ENCODE measurements around the gene SLC32A1.

Gene SLC32A1

DNA sequence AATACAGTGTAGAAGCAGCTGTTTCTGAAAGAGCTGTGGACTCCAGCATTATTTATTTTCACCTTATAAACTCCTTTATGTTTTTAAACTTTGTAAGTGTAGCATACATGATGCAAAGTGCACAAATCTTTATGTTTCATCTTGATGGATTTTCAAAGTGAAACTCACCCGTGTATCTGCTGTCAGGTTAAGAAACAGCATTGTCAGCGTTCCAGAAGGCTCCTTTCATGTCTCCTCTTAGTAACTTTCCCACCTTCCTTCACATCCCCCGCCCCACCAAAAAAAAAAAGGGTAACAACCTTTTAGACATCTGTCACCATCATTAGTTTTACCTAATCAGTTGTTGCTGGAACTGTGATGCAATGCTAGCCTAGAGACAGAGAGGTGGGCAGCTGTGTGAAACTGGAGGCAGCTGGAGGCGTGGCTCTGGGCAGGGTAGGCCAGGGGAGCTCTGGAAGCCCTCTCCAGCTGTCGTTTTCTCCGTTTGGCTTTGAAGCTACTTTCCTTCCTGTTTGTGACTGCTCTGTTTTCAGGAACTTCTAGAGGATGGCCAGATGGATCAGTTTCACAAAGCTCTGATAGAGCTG lies 31.1 kb downstream of the SLC32A1 start:
- DNase-seq, result no peak

DNA sequence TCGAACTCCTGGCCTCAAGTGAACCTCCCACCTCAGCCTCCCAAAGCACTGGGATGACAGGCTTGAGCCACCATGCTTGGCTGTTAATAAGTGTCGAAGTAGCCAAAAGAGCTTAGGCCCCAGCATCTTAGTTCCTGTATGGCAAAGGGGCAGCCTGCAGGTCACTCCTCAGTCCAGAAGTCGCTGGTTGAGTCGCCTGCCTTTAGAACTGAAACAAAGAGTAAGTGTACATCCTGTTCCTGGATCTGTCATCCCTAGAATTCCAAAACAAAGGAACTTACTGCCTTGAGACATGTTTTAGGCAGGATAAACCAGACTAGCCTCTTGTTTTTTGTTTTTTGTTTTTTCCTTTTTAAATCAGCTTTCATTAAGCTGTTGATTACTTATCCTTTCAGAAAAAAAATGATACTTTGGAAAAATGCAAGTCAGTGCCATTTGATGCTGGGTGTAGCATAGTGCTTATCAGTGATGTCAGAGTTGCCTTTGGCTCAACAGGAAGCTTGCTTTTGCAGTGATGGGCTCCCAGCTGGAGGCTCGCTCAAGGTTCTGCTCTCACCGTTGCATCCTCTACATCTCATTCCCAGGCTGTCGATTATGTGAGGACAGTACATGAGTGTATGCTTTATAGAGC lies 33.0 kb downstream of the SLC32A1 start:
- no peak for DNase-seq

DNA sequence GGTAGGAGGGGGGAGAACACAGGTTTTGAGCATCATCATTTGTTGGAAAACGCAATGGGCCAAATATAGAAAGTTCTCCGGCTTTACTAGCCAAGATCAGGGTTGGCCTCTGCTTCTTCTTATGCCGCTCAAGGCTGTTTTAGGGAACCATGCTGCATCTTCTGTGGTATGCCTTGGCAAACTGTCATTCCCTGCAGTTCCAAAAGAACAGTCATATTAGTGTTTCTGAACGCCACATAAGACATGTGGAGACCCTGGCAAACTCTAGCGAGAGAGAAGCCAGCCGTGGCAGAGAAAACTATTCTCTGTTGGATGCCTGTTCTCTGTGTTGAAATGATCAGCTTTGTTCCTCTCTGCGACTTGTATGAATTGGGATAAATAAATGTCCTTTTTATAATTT lies 34.8 kb downstream of the SLC32A1 start:
- no peak for DNase-seq

DNA sequence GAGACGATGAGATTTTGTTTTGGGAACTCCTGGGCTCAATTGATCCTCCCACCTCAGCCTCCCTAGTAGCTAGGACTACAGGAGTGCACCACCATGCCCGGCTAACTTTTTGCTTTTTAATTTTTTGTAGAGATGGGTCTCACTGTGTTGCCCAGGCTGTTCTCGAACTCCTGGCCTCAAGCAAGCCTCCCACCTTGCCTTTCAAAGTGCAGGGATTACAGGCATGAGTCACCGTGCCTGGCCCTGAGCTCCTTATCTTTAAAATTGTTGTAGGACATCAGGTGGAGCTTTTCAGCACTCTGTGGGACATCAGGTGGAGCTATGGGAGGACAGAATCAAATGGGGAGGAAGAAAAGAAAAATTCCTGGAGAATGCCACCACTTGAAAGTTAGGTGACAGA lies 36.7 kb downstream of the SLC32A1 start:
- DNase-seq, result no peak

DNA sequence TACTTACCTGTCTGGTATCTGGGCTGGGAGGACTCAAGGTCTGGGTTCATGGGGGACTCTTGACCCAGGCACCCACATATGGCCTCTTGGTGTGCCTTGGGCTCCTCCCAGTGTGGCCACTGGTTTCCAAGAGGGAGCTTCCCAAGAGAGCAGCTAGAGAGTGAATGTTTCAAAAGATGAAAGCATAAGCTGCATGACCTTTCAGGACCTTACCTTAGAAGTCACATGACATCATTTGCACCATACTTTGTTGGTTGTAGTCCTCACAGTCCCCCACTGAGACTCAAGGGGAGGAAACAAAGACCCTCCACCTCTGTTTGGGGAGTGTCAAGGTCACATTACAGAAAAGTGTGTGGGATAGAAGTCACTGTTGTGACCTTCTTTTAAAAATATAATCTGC lies 37.9 kb downstream of the SLC32A1 start:
- no peak for DNase-seq

DNA sequence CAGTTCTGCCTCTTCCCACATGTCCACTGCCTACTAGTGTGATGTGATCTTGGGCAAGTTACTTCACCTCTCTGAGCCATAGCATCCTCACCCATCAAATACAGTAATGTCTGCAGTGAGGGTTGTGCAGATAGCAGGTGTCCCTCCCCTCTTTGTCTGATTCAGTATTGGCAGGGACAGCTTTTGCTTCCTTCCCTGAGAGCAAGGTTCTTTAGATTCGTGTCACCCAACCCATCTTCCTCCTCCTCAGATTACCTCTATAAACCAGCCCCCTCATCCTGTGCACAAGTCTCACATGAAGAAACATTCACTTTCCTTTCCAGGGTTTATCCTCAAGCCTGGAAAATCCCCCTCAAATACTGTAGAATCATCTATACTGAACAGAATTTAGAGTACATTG lies 39.3 kb downstream of the SLC32A1 start:
- DNase-seq, result no peak

DNA sequence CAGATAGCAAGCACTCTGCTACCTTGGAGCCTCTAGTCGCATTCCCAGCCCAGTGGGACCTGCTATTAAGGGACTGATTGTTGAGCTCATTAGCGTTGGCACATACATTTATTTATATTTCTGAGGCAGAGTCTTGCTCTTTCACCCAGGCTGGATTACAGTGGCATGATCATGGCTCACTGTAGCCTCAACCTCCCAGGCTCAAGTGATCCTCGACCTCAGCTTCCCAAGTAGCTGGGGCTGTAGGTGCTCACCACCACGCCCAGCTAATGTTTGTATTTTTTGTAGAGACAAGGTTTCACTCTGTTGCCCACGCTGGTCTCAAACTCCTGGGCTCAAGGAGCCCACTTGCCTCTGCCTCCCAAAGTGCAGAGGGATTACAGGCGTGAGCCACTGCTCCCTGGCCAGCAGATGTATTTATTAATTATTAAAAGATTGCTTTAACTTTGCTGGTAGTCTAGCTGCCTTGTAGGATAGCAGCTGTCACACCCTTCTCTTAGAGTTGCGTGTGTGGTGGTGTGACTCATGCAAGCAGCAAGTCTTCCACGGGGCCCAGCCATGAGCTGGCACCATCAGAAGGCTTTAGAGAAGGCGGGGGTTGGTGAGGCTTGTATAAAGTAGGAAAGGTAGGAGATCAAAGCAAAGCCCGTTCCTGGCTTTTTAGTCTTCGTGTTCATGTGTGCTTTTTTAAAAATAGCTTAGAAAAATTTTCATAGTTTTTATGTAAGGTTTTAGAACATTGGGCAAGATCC lies 40.5 kb downstream of the SLC32A1 start:
- peak; percentile 75 for DNase-seq

DNA sequence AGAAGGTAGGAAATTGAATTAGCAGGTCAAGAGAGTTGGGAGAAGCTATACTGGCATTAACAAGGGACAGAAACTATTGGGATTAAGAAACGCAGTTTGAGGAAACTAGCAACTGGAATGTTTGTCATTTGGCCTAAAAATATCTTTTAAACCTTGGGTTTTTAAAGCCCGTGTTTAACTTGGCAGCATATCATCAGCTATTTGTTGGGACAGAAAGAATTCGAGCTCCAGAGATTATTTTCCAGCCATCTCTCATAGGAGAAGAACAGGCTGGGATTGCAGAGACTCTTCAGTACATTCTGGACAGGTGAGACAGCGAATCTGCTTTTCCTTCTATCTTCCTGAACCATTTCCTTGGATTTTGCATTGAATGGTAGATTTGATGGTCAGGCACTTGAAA lies 41.8 kb downstream of the SLC32A1 start:
- DNase-seq, result no peak

DNA sequence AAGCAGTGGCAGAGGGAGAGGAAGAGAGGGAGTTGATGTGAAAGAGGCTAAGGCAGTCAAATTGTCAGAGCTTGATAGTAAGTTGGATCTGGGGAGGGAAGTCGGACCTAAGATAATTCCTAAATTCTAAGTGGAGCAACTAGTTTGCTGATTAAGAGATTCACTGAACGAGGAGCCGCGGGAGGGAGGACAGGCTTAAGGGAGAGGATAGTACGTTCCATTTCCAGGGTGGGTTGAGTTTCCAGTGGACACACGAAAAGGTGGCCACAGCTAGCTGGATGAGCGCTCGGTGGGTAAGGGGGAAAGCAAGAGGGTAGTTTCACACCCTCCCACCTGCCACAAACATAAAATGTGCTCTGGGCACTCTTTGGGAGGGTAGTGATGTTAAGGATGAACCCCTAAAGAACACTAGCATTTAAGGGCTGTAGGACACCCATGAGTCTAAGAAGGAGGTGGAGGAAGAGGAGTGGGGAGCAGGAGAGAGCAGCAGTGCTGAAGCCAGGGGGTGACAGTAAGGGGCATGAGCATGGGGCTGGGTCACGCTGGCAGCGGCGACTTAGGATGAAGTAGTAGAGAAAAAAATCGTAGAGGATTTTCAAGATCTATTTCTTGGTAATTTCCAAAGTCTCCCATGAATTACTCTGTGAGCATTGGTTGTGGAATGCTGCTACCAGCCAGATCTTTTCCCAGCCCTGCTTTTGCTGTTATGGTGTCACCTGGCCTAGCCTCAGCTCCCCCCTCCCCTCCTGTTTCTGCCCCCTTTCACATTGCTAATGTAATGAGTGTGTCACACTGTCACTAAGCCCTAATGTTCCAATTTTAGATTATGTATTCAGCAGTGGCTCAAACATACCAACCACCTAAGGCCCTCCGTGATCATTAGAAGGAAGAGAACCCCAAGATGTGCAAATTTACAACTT lies 45.4 kb downstream of the SLC32A1 start:
- DNase-seq, result no peak

DNA sequence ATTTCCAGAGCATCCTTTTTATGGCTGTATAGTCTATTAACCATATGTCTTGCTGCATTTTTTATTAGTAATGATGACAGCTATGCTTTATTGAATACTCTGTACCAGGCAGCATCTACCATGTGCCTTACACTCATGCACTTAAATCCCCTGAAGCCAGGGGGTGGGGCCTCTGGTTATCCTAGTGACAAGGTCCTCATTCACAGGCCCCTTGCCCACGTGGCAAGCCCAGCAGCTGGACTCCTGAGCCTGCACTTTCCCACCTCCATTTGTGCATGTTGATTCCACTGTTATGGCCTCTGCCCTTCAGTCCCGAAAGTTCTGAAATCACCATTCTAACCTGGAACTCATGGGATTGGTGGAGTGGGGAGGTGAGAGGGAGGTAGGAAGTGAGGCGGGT lies 46.3 kb downstream of the SLC32A1 start:
- no peak for DNase-seq

DNA sequence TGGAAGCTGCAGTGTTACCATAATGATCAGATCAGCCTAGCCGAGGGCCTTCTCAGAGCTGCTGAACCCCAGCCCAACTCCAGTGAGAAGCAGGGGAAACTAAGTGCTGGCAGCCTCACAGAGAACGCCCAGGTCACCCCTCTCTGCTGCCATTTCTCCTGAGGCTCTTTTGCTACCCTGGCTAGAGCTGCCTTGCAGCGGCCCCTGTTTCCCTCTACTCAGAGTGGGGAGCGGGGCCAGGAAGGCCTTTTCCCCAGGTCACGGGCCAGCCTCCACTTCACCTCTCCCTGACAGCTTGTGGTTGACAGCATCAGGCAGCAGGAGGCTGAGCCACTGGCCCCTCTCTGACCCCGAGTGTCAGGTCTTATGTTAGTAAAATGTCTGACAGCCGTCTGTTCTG lies 46.7 kb downstream of the SLC32A1 start:
- DNase-seq, result no peak

DNA sequence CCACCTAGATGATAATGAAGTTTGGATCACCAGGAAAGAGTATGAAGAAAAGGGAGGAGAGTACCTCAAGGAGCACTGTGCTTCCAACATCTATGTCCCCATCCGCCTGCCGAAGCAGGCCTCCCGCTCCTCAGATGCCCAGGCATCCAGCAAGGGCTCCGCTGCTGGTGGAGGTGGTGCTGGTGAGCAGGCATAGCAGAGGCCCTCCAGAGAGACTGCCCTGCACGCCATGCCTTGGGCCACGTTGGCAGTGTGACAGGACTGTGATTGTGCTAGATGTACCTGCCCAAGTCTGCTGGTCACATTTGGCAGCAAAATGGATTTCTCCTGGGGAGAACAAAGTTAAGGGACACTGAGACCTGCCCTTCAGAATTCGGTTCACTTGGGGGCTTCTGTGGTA lies 47.3 kb downstream of the SLC32A1 start:
- DNase-seq, result no peak

DNA sequence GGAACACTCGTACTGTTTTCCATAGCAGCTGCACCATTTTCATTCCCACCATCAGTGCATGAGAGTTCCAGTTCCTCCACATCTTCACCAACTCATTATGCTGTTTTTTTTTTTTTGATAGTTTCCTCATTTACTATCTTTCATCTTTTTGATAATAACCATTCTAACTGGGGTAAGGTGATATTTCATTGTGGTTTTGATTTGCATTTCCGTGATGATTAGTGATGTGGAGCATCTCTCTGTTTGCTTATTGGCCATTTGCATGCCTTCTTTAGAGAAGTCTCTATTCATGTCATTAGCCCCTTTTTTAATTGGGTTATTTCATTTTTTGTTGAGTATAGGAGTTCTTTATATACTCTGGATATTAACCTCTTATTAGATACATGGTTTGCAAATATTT lies 49.9 kb downstream of the SLC32A1 start:
- DNase-seq, result no peak

DNA sequence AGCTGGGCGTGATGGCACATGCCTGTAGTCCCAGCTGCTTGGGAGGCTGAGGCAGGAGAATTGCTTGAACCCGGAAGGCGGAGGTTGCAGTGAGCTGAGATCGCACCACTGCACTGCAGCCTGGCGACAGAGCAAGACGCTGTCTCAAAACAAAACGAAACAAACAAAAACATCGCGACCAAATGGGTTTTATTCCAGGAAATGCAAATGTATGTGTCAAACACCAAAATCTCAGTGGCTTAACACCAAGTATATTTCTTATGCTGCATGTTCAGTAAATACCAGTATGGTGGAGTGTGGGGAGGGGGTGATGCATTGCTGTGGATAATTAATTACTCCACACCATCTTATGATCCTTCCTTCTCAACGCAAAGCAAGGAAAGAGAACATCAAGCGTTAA lies 52.1 kb downstream of the SLC32A1 start:
- no peak for DNase-seq
